ENCODE measurements around the gene EPB41L5. TPM values are rescaled to one million over a fixed set of nuclear protein-coding genes. Genes with fewer than 3 reads are reported as not detected.

EPB41L5 gene
- total RNA-seq, 1 donor from 2014 or later, result 16.2 TPM

DNA sequence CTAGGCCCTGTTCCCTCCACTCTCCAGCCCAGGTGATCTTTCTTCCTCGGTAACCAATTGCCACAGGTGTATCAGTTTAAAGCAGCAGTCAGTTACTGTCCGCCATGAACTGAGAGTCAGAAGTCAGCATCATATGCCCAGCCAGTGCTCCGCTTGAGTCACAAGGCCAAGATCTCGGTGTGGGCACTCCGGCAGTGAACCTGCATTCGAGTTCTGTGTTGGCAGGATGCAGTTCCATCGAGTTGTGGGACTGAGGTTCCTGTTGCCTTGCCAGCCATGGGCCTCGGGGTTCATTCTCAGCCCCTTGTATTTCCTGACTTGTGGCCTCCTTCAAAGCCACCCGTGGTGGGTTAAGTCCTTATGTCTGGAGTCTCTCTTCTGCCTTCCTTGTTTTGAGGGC lies 213.4 kb downstream of the EPB41L5 start:
- no peak overlapping the region for H3K4me2 ChIP-seq (ENCODE audit: low read length)
- H3K79me2 ChIP-seq (ENCODE audit: insufficient read depth, low read length), result peaks cover 18% of the 10 kb centered on the region
- peaks cover 7% of the 10 kb centered on the region for H3K9me3 ChIP-seq (ENCODE audit: insufficient read depth, low read depth, low read length)
- Mint-ChIP-seq H3K4me3 (ENCODE audit: unreplicated experiment) (no peak overlapping the region), H3K36me3 (ENCODE audit: low read depth, unreplicated experiment) (peaks cover 7% of the 10 kb centered on the region), H3K9me3 (ENCODE audit: unreplicated experiment) (peaks cover 8% of the 10 kb centered on the region), H3K4me1 (ENCODE audit: low read depth, unreplicated experiment) (peaks cover 13% of the 10 kb centered on the region), H3K27ac (ENCODE audit: unreplicated experiment) (no peak overlapping the region), H3K27me3 (ENCODE audit: low read depth, unreplicated experiment) (peaks cover 47% of the 10 kb centered on the region)
- H3K9ac ChIP-seq (ENCODE audit: low read length), result no peak overlapping the region
- H3K27ac ChIP-seq (ENCODE audit: low read depth, low read length), result no peak overlapping the region
- no peak overlapping the region for H3K4me3 ChIP-seq (ENCODE audit: insufficient read depth, low read depth, low read length)
- no peaks in the 10 kb centered on the region for H3K36me3 ChIP-seq (ENCODE audit: insufficient read depth, low read length)
- no peak overlapping the region for H2AFZ ChIP-seq (ENCODE audit: low read depth, low read length)
- FAIRE-seq (no peak), DNase-seq (ENCODE audit: low read depth) (no peak)
- H3K27me3 ChIP-seq (ENCODE audit: insufficient read depth, low read length), result no peaks in the 10 kb centered on the region
- peaks cover 4% of the 10 kb centered on the region for H3K4me1 ChIP-seq (ENCODE audit: insufficient read depth, low read length)
- TF ChIP-seq EZH2 (IDR thresholded peaks at IDR 0.05; ENCODE audit: insufficient read depth, low read length), result no peak
- no peak for TF ChIP-seq CTCF (IDR thresholded peaks at IDR 0.05; ENCODE audit: insufficient read depth, low read depth, low read length)
- no peaks in the 10 kb centered on the region for H4K20me1 ChIP-seq (ENCODE audit: insufficient read depth, low read length)

GRCh38 chr2:120227111-120227991 lies 214.5 kb downstream of the EPB41L5 start:
- Histone ChIP-seq H3K4me3 (ENCODE audit: insufficient read depth, low read depth, low read length) (no peak overlapping the region), H3K79me2 (ENCODE audit: insufficient read depth, low read length) (peaks cover 7% of the 10 kb centered on the region), H3K36me3 (ENCODE audit: insufficient read depth, low read length) (no peaks in the 10 kb centered on the region), H2AFZ (ENCODE audit: low read depth, low read length) (no peak overlapping the region), H3K4me1 (ENCODE audit: insufficient read depth, low read length) (peaks cover 4% of the 10 kb centered on the region), H3K4me2 (ENCODE audit: low read length) (no peak overlapping the region), H4K20me1 (ENCODE audit: insufficient read depth, low read length) (no peaks in the 10 kb centered on the region), H3K9me3 (ENCODE audit: insufficient read depth, low read depth, low read length) (peaks cover 4% of the 10 kb centered on the region), H3K27me3 (ENCODE audit: insufficient read depth, low read length) (no peaks in the 10 kb centered on the region), H3K27ac (ENCODE audit: low read depth, low read length) (no peak overlapping the region), H3K9ac (ENCODE audit: low read length) (no peak overlapping the region)
- DNase-seq (ENCODE audit: low read depth), result no peak
- TF ChIP-seq CTCF (IDR thresholded peaks at IDR 0.05; ENCODE audit: insufficient read depth, low read depth, low read length) (no peak), EZH2 (IDR thresholded peaks at IDR 0.05; ENCODE audit: insufficient read depth, low read length) (no peak)
- peaks cover 4% of the 10 kb centered on the region for H3K4me1 Mint-ChIP-seq (ENCODE audit: low read depth, unreplicated experiment)
- no peaks in the 10 kb centered on the region for H3K36me3 Mint-ChIP-seq (ENCODE audit: low read depth, unreplicated experiment)
- no peak overlapping the region for H3K27ac Mint-ChIP-seq (ENCODE audit: unreplicated experiment)
- peaks cover 54% of the 10 kb centered on the region for H3K27me3 Mint-ChIP-seq (ENCODE audit: low read depth, unreplicated experiment)
- H3K9me3 Mint-ChIP-seq (ENCODE audit: unreplicated experiment), result peaks cover 3% of the 10 kb centered on the region
- no peak for FAIRE-seq
- H3K4me3 Mint-ChIP-seq (ENCODE audit: unreplicated experiment), result no peak overlapping the region

GRCh38 chr2:120228503-120228902 lies 215.6 kb downstream of the EPB41L5 start:
- Histone ChIP-seq H2AFZ (ENCODE audit: low read depth, low read length) (no peak overlapping the region), H3K4me1 (ENCODE audit: insufficient read depth, low read length) (no peaks in the 10 kb centered on the region), H3K4me2 (ENCODE audit: low read length) (no peak overlapping the region), H3K27me3 (ENCODE audit: insufficient read depth, low read length) (no peaks in the 10 kb centered on the region), H3K9ac (ENCODE audit: low read length) (no peak overlapping the region), H3K79me2 (ENCODE audit: insufficient read depth, low read length) (no peaks in the 10 kb centered on the region), H3K36me3 (ENCODE audit: insufficient read depth, low read length) (no peaks in the 10 kb centered on the region), H3K4me3 (ENCODE audit: insufficient read depth, low read depth, low read length) (no peak overlapping the region), H4K20me1 (ENCODE audit: insufficient read depth, low read length) (no peaks in the 10 kb centered on the region), H3K9me3 (ENCODE audit: insufficient read depth, low read depth, low read length) (no peaks in the 10 kb centered on the region), H3K27ac (ENCODE audit: low read depth, low read length) (no peak overlapping the region)
- Mint-ChIP-seq H3K4me3 (ENCODE audit: unreplicated experiment) (no peak overlapping the region), H3K27me3 (ENCODE audit: low read depth, unreplicated experiment) (peaks cover 64% of the 10 kb centered on the region), H3K36me3 (ENCODE audit: low read depth, unreplicated experiment) (no peaks in the 10 kb centered on the region), H3K27ac (ENCODE audit: unreplicated experiment) (no peak overlapping the region), H3K9me3 (ENCODE audit: unreplicated experiment) (no peaks in the 10 kb centered on the region), H3K4me1 (ENCODE audit: low read depth, unreplicated experiment) (peaks cover 3% of the 10 kb centered on the region)
- TF ChIP-seq CTCF (IDR thresholded peaks at IDR 0.05; ENCODE audit: insufficient read depth, low read depth, low read length), result no peak
- TF ChIP-seq EZH2 (IDR thresholded peaks at IDR 0.05; ENCODE audit: insufficient read depth, low read length), result no peak
- no peak for FAIRE-seq
- DNase-seq (ENCODE audit: low read depth), result no peak
